MM.1S (cell line): ENCODE data around the gene RBM18.

ENCODE experiments used
- DNase-seq: peaks from one replicate; pipeline ENCODE4 v3.0.0-alpha.2; 2015
- H2AFZ ChIP-seq: fragments of 300-600 bp; sonication (generic); 2 replicates; pipeline ENCODE4 v1.6.0; 2016; ENCODE audit warnings: antibody characterized with exemption, low read length
- H3F3A ChIP-seq: fragments of 300-600 bp; sonication (generic); 2 replicates; pipeline ENCODE4 v1.6.1; 2016; ENCODE audit warnings: mild to moderate bottlenecking, antibody characterized with exemption, low read length, moderate library complexity, mixed read lengths; ENCODE audit not compliant: insufficient read depth
- H3K27ac ChIP-seq: fragments of 300-600 bp; sonication (generic); 2 replicates; pipeline ENCODE4 v1.5.1; 2016; ENCODE audit warnings: mild to moderate bottlenecking, low read length
- H3K27me3 ChIP-seq: fragments of 300-600 bp; sonication (generic); replicated peaks from 2 replicates; pipeline ENCODE4 v1.6.0; 2016; ENCODE audit warnings: low read length; ENCODE audit not compliant: insufficient read depth
- H3K36me3 ChIP-seq: fragments of 300-600 bp; sonication (generic); replicated peaks from 2 replicates; pipeline ENCODE4 v1.6.1; 2016; ENCODE audit warnings: mild to moderate bottlenecking, low read length, mixed read lengths; ENCODE audit not compliant: insufficient read depth
- H3K4me1 ChIP-seq: fragments of 300-600 bp; sonication (generic); 2 replicates; pipeline ENCODE4 v1.6.1; 2016; ENCODE audit warnings: low read length, mixed read lengths
- H3K4me2 ChIP-seq: fragments of 300-600 bp; sonication (generic); 2 replicates; pipeline ENCODE4 v1.6.0; 2016; ENCODE audit warnings: low read depth, low read length
- H3K4me3 ChIP-seq: fragments of 300-600 bp; sonication (generic); 2 replicates; pipeline ENCODE4 v1.5.1; 2016; ENCODE audit warnings: low read length, mixed read lengths
- H3K79me2 ChIP-seq: fragments of 300-600 bp; sonication (generic); 2 replicates; pipeline ENCODE4 v1.6.1; 2016; ENCODE audit warnings: mixed run types, low read length, mixed read lengths
- H3K9ac ChIP-seq: fragments of 300-600 bp; sonication (generic); 2 replicates; pipeline ENCODE4 v1.6.1; 2016; ENCODE audit warnings: low read length, mixed read lengths
- H3K9me2 ChIP-seq: fragments of 300-600 bp; sonication (generic); replicated peaks from 2 replicates; pipeline ENCODE4 v1.6.1; 2016; ENCODE audit warnings: mild to moderate bottlenecking, low read length, mixed read lengths; ENCODE audit not compliant: insufficient read depth
- H3K9me3 ChIP-seq: fragments of 300-600 bp; sonication (generic); replicated peaks from 2 replicates; pipeline ENCODE4 v1.6.1; 2016; ENCODE audit warnings: mild to moderate bottlenecking, low read length, mixed read lengths; ENCODE audit not compliant: insufficient read depth
- H4K20me1 ChIP-seq: fragments of 300-600 bp; sonication (generic); 2 replicates; pipeline ENCODE4 v1.6.1; 2016; ENCODE audit warnings: mild to moderate bottlenecking, low read length, moderate library complexity, mixed read lengths; ENCODE audit not compliant: insufficient read depth
- CTCF ChIP-seq: fragments of 300-600 bp; sonication (generic); IDR thresholded peaks from 2 replicates; pipeline ENCODE4 v1.5.1; 2016; ENCODE audit warnings: antibody characterized with exemption, low read length, mixed read lengths
- EZH2 ChIP-seq: fragments of 300-600 bp; sonication (generic); optimal IDR thresholded peaks from 2 replicates; pipeline ENCODE3; 2017; ENCODE audit warnings: low read depth, mild to moderate bottlenecking, antibody characterized with exemption, low read length, mixed read lengths
- EZH2phosphoT487 ChIP-seq: fragments of 300-600 bp; sonication (generic); IDR thresholded peaks from 2 replicates; pipeline ENCODE4 v1.6.1; 2018; ENCODE audit warnings: antibody characterized with exemption, low read length

RBM18 gene

GRCh38 chr9:122218935-122219855 lies 45.4 kb downstream of the RBM18 start:
- no peaks in the 10 kb centered on the region for H3K79me2 ChIP-seq
- H3K9me3 ChIP-seq: no peaks in the 10 kb centered on the region
- H3K4me1 ChIP-seq: no peaks in the 10 kb centered on the region
- no peak for DNase-seq
- H3K9ac ChIP-seq: no peak overlapping the region
- no peak overlapping the region for H3K4me3 ChIP-seq
- H3K27me3 ChIP-seq: peaks cover 41% of the 10 kb centered on the region
- H3F3A ChIP-seq: no peaks in the 10 kb centered on the region
- H4K20me1 ChIP-seq: no peaks in the 10 kb centered on the region
- no peaks in the 10 kb centered on the region for H3K36me3 ChIP-seq
- TF ChIP-seq CTCF (no peak), EZH2 (no peak), EZH2phosphoT487 (no peak)
- H3K4me2 ChIP-seq: no peak overlapping the region
- no peak overlapping the region for H3K27ac ChIP-seq
- H2AFZ ChIP-seq: no peak overlapping the region
- no peaks in the 10 kb centered on the region for H3K9me2 ChIP-seq

- no peaks in the 10 kb centered on the region for H4K20me1 ChIP-seq
- H3K9me3 ChIP-seq: no peaks in the 10 kb centered on the region
- no peak overlapping the region for H2AFZ ChIP-seq
- H3K36me3 ChIP-seq: no peaks in the 10 kb centered on the region
- H3K9ac ChIP-seq: no peak overlapping the region
- TF ChIP-seq CTCF: no peak
- no peak for TF ChIP-seq EZH2phosphoT487
- no peak for TF ChIP-seq EZH2
- DNase-seq: no peak
- no peaks in the 10 kb centered on the region for H3K79me2 ChIP-seq
- H3K27ac ChIP-seq: no peak overlapping the region
- no peak overlapping the region for H3K4me3 ChIP-seq
- H3K9me2 ChIP-seq: no peaks in the 10 kb centered on the region
- no peaks in the 10 kb centered on the region for H3K4me1 ChIP-seq
- H3K4me2 ChIP-seq: no peak overlapping the region
- H3F3A ChIP-seq: no peaks in the 10 kb centered on the region
- peaks cover 42% of the 10 kb centered on the region for H3K27me3 ChIP-seq
Observed at GRCh38 chr9:122218071-122218934, 46.3 kb downstream of the RBM18 start.

GRCh38 chr9:122217640-122218039 lies 47.0 kb downstream of the RBM18 start:
- Histone ChIP-seq H3K9me3 (no peaks in the 10 kb centered on the region), H3K79me2 (no peaks in the 10 kb centered on the region), H3K4me3 (no peak overlapping the region), H2AFZ (no peak overlapping the region), H3K27me3 (peaks cover 42% of the 10 kb centered on the region), H3K4me1 (no peaks in the 10 kb centered on the region), H3K36me3 (no peaks in the 10 kb centered on the region), H3K27ac (no peak overlapping the region), H3K9ac (no peak overlapping the region), H3K9me2 (no peaks in the 10 kb centered on the region), H4K20me1 (no peaks in the 10 kb centered on the region), H3K4me2 (no peak overlapping the region), H3F3A (no peaks in the 10 kb centered on the region)
- DNase-seq: no peak
- TF ChIP-seq EZH2phosphoT487 (no peak), CTCF (no peak)
